ENCODE results near the gene ITFG1.
"Not testable (repeated sequence)": the region's sequence is repeated elsewhere in the genome, so short reads cannot be mapped to it uniquely, and the experiment has no call there.

Gene ITFG1

GRCh38 chr16:47278306-47278970, 182.4 kb downstream of the ITFG1 start:
- Histone ChIP-seq H3K27ac (no peak overlapping the region), H3K4me3 (no peak overlapping the region)

GRCh38 chr16:47276522-47276921, 184.3 kb downstream of the ITFG1 start:
- Histone ChIP-seq H3K27ac (no peak overlapping the region), H3K4me3 (no peak overlapping the region)

DNA sequence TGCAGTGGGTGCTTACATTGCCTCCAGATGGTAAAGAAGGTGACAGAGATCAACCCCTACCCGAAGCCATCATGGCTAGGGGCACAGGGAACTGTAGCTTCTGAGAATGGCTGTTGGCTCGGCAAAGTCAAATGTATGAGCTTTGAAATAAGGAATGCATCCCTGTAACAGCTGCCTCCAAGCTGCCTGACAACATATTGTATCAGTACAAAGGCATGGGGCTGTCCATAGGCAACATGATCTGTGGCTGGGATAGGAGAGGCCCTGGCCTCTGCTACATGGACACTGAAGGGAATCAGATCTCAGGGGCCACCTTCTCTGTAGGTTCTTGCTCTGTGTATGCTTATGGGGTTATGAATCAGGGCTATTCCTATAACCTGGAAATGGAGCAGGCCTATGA, 197.9 kb downstream of the ITFG1 start:
- Histone ChIP-seq H3K27ac (no peak overlapping the region), H3K4me3 (no peak overlapping the region)

DNA sequence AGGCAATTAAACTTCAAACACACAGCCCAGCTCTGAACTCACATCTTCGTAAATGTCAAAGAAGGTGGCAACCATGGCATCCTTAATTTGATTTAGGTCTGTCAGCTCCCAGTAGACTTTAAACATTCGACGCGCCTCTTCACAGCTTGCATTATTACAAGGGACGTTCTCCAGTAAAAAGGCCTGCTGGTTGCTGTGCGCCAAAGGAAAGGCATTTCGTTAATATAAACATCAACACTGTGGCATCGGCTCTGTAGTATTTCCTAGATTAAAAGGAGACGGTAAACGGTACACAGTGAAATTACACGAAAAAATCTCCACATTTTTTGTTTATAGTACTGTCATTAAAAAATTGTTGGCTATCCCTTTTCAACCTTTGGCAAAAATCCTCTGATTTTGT, 200.4 kb downstream of the ITFG1 start:
- Histone ChIP-seq H3K4me3 (no peak overlapping the region), H3K27ac (no peak overlapping the region)

DNA sequence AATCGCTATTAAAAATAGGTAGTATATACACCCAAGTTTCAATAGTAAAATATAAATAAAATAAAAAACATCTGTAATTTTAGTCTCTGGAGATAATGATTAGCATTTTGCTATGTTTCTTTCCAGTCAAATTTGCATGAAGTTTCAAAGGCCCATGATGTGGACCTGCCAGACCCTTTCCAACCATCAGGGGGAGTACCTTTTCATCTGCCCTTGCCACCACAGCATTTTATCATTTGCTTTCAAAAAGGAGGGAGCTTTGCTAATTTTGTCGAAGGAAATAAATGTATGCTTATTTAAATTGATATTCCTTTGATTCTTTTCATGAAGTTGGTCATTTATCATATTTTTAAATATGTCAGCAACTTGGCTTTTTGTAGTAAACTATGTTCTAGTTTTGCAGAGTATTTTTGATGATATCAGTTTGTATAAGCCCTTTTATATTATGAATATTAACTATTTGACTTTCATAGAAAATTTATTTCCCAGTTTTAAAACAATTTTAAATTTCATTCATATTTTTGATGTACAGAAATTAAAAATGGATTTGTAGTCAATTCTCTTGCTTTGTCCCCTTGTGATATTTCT, 201.9 kb downstream of the ITFG1 start:
- H3K4me3 ChIP-seq, result no peak overlapping the region

DNA sequence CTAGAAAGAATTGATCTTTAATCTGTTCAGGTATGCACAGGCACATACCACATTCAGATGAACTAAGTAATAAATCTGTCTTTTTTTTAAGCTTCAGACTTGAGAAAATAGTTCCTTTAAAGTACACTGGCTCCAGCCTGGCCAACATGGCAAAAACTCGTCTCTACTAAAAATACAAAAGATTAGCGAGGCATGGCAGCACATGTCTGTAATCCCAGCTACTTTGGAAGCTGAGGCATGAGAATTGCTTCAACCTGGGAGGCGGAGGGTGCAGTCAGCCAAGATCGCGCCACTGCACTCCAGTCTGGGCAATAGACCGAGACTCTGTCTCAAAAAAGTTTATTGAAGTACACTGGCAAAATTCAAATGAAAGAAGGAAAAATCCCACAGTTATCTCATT, 206.1 kb downstream of the ITFG1 start:
- Histone ChIP-seq H3K4me3 (no peak overlapping the region), H3K27ac (no peak overlapping the region)

More for the DNA sequence above, 201.9 kb downstream of the ITFG1 start:
- H3K27ac ChIP-seq, result no peak overlapping the region

- Histone ChIP-seq H3K27ac (no peak overlapping the region), H3K4me3 (no peak overlapping the region)
Observed at GRCh38 chr16:47250983-47251382, 209.9 kb downstream of the ITFG1 start.

GRCh38 chr16:47247690-47248089, 213.2 kb downstream of the ITFG1 start:
- H3K4me3 ChIP-seq, result no peak overlapping the region
- H3K27ac ChIP-seq, result no peak overlapping the region

DNA sequence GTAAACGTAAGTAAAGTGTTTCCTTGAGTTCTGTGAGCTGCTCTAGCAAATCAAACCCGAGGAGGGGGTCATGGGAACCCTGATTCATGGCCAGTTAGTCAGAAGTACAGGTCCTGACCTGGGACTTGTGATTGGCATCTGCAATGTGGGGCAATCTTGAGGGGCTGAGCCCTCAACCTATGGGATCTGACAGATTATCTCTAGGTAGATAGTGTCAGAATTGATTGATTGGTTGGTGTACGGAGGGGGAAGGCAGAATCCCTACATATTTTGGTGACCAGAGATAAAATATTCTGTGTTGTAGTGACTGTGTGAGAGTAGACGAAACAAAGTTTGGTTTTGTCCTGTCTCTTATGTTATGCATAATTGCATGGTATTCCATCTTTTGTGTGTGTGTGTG, 216.7 kb downstream of the ITFG1 start:
- H3K4me3 ChIP-seq, result no peak overlapping the region
- no peak overlapping the region for H3K27ac ChIP-seq

- no peak overlapping the region for H3K4me3 ChIP-seq
- H3K27ac ChIP-seq, result no peak overlapping the region
Observed at GRCh38 chr16:47241061-47241460, 219.8 kb downstream of the ITFG1 start.

DNA sequence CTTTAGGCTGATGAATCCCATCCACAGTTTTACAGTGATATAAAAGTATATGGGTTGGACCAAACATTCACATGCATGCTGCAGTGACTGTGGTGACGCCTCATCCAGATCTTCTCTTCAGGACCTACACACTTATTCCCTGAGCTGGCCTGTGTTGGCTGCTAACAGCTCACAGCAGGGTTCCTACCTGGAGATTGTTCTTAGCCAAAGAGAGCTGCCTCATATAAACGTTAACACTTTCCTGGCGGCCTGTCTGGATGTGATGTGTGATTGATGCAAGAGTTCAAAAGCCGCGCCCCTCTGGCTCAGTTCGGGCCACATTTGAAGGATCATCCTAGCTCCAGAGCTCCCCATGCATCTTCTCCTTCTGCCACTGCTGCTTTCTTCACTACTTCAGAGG, 224.1 kb downstream of the ITFG1 start:
- Histone ChIP-seq H3K4me3 (no peak overlapping the region), H3K27ac (no peak overlapping the region)

GRCh38 chr16:47230296-47230695, 230.6 kb downstream of the ITFG1 start:
- Histone ChIP-seq H3K27ac (no peak overlapping the region), H3K4me3 (no peak overlapping the region)

DNA sequence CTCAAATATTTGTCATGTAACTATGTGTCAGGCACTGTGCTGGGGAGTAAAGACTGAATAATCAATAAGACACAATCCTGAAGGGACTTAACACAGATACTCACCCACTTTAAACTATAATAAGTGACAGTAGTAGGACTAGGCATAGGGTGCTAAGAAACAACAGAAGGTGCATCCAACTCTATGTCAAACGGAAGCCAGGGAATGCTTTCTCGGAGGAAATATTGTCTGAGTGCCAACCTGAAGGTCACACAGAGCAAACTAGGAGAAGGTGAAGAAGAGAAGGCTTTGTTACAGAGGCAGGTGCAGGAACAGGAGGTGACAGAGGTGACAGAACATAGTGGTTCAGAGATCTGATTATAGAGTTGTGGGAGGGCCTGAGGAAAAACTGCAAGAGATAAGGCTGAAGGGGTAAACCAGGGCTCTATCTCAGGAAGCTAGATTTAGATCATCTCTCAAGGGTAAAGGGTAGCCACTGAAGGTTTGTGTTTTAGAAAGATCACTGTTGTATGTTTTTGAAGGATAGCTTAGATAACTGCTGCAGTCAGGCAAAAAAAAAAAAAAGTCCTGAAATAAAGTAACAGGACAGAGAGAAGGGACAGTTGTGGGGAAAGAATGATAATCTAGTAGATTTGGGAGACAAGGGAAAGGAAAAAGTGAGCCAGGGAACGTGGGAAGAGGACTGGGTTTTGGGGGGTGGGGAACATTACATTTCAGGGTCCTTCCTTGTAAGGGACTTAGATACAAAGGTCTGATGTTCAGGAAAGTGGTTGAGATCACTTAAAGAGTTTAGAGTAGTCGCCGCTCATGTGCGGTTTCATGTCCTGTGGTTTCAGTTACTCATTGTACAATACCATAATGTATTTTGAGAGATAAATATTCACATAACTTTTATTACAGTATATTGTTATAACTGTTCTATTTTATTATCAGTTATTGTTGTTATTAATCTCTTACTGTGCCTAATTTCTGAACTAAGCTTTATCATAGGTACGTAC, 231.5 kb downstream of the ITFG1 start:
- no peak overlapping the region for H3K4me3 ChIP-seq
- no peak overlapping the region for H3K27ac ChIP-seq

- Histone ChIP-seq H3K4me3 (no peak overlapping the region), H3K27ac (no peak overlapping the region)
Observed at GRCh38 chr16:47228241-47228640, 232.6 kb downstream of the ITFG1 start.

DNA sequence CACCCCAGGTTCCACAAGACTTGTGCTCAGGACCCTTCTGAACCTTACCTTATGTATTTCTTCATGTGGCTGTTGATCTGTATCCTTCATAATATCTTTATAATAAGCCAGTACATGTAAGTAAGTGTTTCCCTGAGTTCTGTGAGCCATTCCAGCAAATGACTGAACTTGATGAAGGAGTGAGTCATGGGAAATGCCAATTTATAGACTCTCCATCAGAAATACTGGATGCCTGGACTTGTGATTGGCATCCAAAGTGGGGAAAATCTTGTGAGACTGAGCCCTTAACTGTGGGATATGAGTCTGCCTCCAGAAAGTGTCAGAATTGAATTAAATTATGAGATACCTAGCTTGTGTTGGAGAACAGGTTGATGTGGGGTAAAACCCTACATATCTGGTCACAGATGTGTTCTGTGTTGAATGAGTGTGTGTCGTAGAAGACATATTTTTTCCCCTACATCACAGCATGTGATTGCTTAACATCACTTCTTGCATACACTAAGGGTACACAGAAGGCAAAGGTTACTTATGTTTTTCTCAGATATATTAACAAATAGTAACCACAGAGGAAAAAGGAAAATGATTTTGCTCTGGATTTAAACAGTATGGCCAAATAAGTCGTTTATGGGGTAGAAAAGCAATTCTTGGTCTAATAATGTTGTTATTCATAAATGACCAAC, 247.0 kb downstream of the ITFG1 start:
- H3K4me3 ChIP-seq, result no peak overlapping the region
- no peak overlapping the region for H3K27ac ChIP-seq

GRCh38 chr16:47211218-47211617, 249.6 kb downstream of the ITFG1 start:
- Histone ChIP-seq H3K4me3 (no peak overlapping the region), H3K27ac (no peak overlapping the region)

GRCh38 chr16:47204736-47205504, 255.9 kb downstream of the ITFG1 start:
- Histone ChIP-seq H3K4me3 (no peak overlapping the region), H3K27ac (no peak overlapping the region)

- H3K4me3 ChIP-seq, result not testable (repeated sequence)
Observed at GRCh38 chr16:47203433-47203832, 257.4 kb downstream of the ITFG1 start.

DNA sequence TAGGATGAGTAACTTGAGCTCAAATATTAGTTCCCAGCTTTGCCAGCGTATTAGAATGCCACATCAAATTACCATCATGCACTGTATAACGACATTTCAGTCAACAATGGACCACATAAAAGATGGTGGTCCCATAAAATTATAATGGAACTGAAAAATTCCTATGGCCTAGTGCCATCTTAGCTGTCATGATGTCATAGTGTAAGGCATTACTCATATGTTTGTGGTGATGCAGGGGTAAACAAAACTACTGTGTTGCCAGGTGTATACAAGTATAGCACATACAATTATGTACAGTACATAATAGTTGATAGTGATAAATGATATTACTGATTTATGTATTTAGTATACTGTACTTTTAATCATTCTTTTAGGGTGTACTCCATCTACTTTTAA, 262.7 kb downstream of the ITFG1 start:
- Histone ChIP-seq H3K27ac (no peak overlapping the region), H3K4me3 (no peak overlapping the region)

More at GRCh38 chr16:47203433-47203832, 257.4 kb downstream of the ITFG1 start:
- not testable (repeated sequence) for H3K27ac ChIP-seq

Data from skin epidermis (tissue), 12 donors.